Pancreas (tissue), 10 donors: ENCODE results near the gene NPHP3. TPM values are rescaled to one million over a fixed set of nuclear protein-coding genes. Genes with fewer than 3 reads are reported as not detected.

ENCODE experiments used
- ATAC-seq, 4 donors: fragments of 200-7000 bp; cut with Tn5 transposase; one replicate each; pipeline versions ENCODE4 v1.8.0 to v1.9.1; 2020; ENCODE audit warnings: mild to moderate bottlenecking in 4 of 4, moderate library complexity in 4 of 4
- DNase-seq, 6 donors: peaks; one replicate each; pipeline ENCODE4 v3.0.0-alpha.2; 2020
- FAIRE-seq: peaks from 2 replicates; lab custom pipeline; 2012; peaks lifted over from hg19 to GRCh38; lab: Jason Lieb, UNC
- H3K27ac ChIP-seq, 4 donors: fragments of 200-600 bp; sonication (generic); 1 replicate in 3 of 4; 2 replicates in 1 of 4; pipeline versions ENCODE4 v1.5.0 to v1.8.0; 2020
- H3K27me3 ChIP-seq, 4 donors: fragments of 200-600 bp; one replicate each; pipeline ENCODE4 v1.8.0; 2021
- H3K36me3 ChIP-seq, 3 donors: fragments of 200-600 bp; sonication (generic) in 1 of 3; one replicate each; pipeline versions ENCODE4 v1.5.0 to v1.8.0; 2020 to 2021
- H3K4me1 ChIP-seq, 3 donors: fragments of 200-600 bp; one replicate each; pipeline ENCODE4 v1.8.0; 2021
- H3K4me3 ChIP-seq, 4 donors: fragments of 200-600 bp; sonication (generic) in 2 of 4; one replicate each; pipeline versions ENCODE4 v1.5.0 to v1.8.0; 2020 to 2021
- H3K9me3 ChIP-seq, 4 donors: fragments of 200-600 bp; one replicate each; pipeline ENCODE4 v1.8.0; 2021
- WGBS, 2 donors: extraction: QIAGEN DNeasy Blood & Tissue Kit; methylation state at CpG; one replicate each; pipeline ENCODE4 v1.1.7; 2013; 5-methylcytosine and 5-hydroxymethylcytosine counted together
- intact Hi-C, 3 donors: fragments of 100-400 bp; cut with DNase I; formaldehyde crosslinking; loops; one replicate each; pipeline versions ENCODE4 v1.11.1 to v1.14.2; 2022
- polyA plus RNA-seq, 2 donors: library from polyadenylated mRNA; stranded (reverse); fragments of 200-250 nt; gene quantifications; one replicate each; pipeline ENCODE4 v1.2.3, GENCODE V29; 2013
- total RNA-seq, 6 donors: library from RNA; stranded (reverse); fragmentation: NEBNext Ultra II Directional in 4 of 6; extraction: Animal tissue kit (Norgen Biotek cat#: 25700) in 4 of 6; gene quantifications; one replicate each; pipeline versions ENCODE4 v1.2.1 to v1.2.4, GENCODE V29; 2021 to 2023
- TF ChIP-seq, protein P1 (sequence below), 4 donors: fragments of 200-600 bp; sonication (generic) in 3 of 4; IDR thresholded peaks; one replicate each; pipeline versions ENCODE4 v1.5.0 to v1.8.0; 2021; ENCODE audit warnings: antibody characterized with exemption in 4 of 4
- donor health status: healthy with polysubstance abuse.
- donor health status: DM: no; HTN: no; CAD: no; lungs with moderate emphysema.
- donor health status: DM: no; HTN: no; CAD: no.
- donor health status: control.
- donor health status: control.
- donor health status: Bipolar disorder and iron deficiency.
- donor health status: DM: yes; HTN: yes; CAD: no.
- donor health status: DM: no; HTN: no; CAD: no.
- donor health status: DM: no; HTN: no; CAD: no.
- donor health status: DM: yes; HTN: yes; CAD: no.

NPHP3 gene
- total and polyA plus RNA-seq, 8 donors, result 6.1 to 23.0 (median 10.6) TPM

DNA sequence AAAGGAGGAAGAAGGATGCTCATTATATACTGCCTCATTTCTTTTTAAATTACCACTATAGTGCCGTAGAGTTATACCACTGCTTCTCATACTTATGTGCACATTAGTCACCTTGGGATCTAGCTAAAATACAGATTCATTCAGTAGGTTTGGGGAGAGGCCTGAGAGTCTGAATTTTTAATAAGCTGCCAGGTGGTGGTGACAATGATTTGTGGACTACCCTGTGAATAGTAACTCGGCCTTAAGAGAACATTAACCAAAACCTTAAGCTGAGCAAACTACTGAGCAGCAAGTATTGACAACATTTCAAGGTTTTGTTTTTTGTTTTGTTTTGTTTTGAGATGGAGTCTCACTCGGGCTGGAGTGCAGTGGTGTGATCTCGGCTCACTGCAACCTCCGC is 42.3 kb downstream of the NPHP3 start:
- 63 to 69% methylated on average over 5 of the region's 5 CpGs for WGBS, 2 donors
- H3K9me3 ChIP-seq, result no peaks in the 10 kb centered on the region
- peak in 1 of 4 donors; percentile 39 for ATAC-seq

DNA sequence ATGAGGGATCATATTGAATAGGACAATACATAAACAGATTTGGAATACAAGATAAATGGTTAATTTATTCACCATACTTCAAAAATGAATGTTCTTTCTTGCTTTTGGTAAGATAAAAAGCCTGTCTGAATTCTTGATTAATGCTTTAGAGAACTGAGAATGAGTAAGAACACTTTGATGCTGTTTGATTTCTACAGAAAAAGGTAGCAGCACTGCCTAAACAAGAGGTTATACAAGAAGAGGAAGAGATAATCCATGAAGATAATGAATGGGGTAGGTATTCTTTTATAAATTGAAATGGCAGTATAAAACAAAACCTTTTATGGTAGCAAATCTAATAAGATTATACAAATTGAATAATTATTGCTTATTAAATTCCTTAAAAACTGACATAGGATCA is 46.8 kb downstream of the NPHP3 start:
- no peak for ATAC-seq

More for the DNA sequence above, 42.3 kb downstream of the NPHP3 start:
- Histone ChIP-seq H3K27me3 (no peaks in the 10 kb centered on the region), H3K36me3 (peaks cover 0 to 22% (median 9%) of the 10 kb centered on the region in 3 donors), H3K27ac (no peak overlapping the region), H3K4me3 (no peak overlapping the region), H3K4me1 (no peaks in the 10 kb centered on the region)
- DNase-seq, result no peak
- TF ChIP-seq, protein P1, sequence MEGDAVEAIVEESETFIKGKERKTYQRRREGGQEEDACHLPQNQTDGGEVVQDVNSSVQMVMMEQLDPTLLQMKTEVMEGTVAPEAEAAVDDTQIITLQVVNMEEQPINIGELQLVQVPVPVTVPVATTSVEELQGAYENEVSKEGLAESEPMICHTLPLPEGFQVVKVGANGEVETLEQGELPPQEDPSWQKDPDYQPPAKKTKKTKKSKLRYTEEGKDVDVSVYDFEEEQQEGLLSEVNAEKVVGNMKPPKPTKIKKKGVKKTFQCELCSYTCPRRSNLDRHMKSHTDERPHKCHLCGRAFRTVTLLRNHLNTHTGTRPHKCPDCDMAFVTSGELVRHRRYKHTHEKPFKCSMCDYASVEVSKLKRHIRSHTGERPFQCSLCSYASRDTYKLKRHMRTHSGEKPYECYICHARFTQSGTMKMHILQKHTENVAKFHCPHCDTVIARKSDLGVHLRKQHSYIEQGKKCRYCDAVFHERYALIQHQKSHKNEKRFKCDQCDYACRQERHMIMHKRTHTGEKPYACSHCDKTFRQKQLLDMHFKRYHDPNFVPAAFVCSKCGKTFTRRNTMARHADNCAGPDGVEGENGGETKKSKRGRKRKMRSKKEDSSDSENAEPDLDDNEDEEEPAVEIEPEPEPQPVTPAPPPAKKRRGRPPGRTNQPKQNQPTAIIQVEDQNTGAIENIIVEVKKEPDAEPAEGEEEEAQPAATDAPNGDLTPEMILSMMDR (IDR thresholded peaks at IDR 0.05), result no peak
- intact Hi-C loops, result no loop called here
- FAIRE-seq, result no peak

DNA sequence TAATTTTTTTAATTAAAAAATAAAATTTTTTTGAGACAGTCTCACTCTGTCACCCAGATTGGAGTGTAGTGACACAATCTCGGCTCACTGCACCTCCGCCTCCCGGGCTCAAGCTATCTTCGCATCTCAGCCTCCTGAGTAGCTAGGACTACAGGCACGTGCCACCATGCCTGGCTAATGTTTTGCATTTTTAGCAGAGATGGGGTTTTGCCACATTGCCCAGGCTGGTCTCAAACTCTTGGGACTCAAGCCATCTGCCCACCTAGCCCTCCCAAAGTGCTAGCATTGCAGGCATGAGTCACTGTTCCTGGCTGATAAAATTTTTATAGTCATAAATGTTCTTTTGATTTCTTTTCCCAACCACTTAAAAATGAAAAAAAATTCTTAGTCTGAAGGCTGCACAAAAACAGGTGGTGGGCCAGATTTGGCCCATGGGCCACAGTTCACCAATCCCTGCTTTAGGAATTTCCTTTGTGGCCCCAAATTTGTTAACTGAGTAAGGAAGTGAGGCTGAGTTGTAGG is 52.9 kb downstream of the NPHP3 start:
- Histone ChIP-seq H3K27me3 (no peaks in the 10 kb centered on the region), H3K27ac (no peak overlapping the region), H3K4me1 (peaks cover 9 to 44% (median 10%) of the 10 kb centered on the region in 3 donors), H3K9me3 (no peaks in the 10 kb centered on the region), H3K36me3 (peaks cover 4 to 24% (median 4%) of the 10 kb centered on the region in 3 donors), H3K4me3 (no peak overlapping the region)
- intact Hi-C loops, result no loop called here
- WGBS, 2 donors, result 90 to 91% methylated on average over 5 of the region's 5 CpGs
- FAIRE-seq (no peak), ATAC-seq (peak in 1 of 4 donors; percentile 31), DNase-seq (no peak)
- TF ChIP-seq, protein P1 (IDR thresholded peaks at IDR 0.05), result no peak

More for the DNA sequence above, 46.8 kb downstream of the NPHP3 start:
- Histone ChIP-seq H3K4me3 (no peak overlapping the region), H3K4me1 (peaks cover 0 to 5% (median 0%) of the 10 kb centered on the region in 3 donors), H3K36me3 (peaks cover 0 to 53% (median 13%) of the 10 kb centered on the region in 3 donors), H3K27me3 (no peaks in the 10 kb centered on the region), H3K9me3 (no peaks in the 10 kb centered on the region), H3K27ac (no peak overlapping the region)
- TF ChIP-seq, protein P1 (IDR thresholded peaks at IDR 0.05), result no peak
- intact Hi-C loops, result no loop called here
- no peak for DNase-seq
- FAIRE-seq, result no peak

DNA sequence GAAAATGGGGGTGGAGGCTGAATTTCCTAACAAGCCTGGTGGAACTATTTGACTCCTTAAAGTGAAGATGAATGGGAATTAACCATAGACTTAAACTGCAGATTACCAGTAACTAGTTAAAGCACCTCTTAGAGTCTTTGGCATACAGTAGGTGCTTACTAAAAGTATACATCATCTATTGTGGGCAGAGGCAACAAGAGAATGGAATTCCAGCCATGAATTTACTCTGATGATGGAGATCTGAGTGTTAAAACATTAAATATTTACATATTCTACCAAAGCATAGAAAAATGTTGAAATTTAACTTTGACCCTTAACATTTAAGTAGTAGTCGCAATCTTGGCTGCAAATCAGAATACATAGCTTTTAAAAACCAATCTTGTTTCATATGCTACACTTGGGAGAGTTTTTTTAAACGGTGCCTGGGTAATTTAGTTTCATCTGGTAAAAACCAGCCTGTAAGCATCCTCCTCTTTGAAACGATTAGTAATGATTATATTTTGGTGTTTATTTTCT is 56.9 kb downstream of the NPHP3 start:
- Histone ChIP-seq H3K36me3 (peaks cover 0 to 4% (median 0%) of the 10 kb centered on the region in 3 donors), H3K27ac (no peak overlapping the region), H3K4me3 (no peak overlapping the region), H3K9me3 (no peaks in the 10 kb centered on the region), H3K4me1 (peaks cover 13 to 60% (median 22%) of the 10 kb centered on the region in 3 donors), H3K27me3 (no peaks in the 10 kb centered on the region)
- TF ChIP-seq, protein P1 (IDR thresholded peaks at IDR 0.05), result no peak
- intact Hi-C loops, result no loop called here
- FAIRE-seq (no peak), DNase-seq (no peak), ATAC-seq (no peak)
- 25 to 29% methylated on average over 3 of the region's 3 CpGs for WGBS, 2 donors

DNA sequence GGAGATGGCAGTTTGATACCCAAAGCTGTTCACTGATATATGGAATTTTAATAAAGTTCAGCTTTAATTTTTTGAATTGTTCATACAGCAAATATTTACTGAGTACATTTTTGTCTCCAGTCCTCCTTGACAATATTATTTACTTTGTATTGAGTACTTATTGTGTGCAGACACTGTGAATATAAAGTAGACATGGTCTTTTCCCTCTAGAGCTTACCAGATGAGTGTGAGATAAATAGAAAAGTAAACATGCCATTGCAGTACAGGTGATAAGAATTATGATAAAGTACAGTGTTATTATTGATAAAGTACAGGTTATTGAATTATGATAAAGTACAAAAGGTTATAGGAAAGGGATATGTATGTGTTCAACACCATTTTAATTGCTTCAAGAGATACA is 60.0 kb downstream of the NPHP3 start:
- ATAC-seq (no peak), DNase-seq (no peak), FAIRE-seq (no peak)
- TF ChIP-seq, protein P1 (IDR thresholded peaks at IDR 0.05), result no peak
- Histone ChIP-seq H3K27ac (no peak overlapping the region), H3K4me3 (peak overlapping the region in 2 of 4 donors; percentile 83 to 89), H3K9me3 (no peaks in the 10 kb centered on the region), H3K36me3 (no peaks in the 10 kb centered on the region), H3K4me1 (peaks cover 10 to 51% (median 19%) of the 10 kb centered on the region in 3 donors), H3K27me3 (no peaks in the 10 kb centered on the region)
- intact Hi-C loops, result no loop called here
